Epithelial cell of proximal tubule (primary cell): Measurements from ENCODE around the gene RHOH. TPM values are rescaled to one million over a fixed set of nuclear protein-coding genes. Genes with fewer than 3 reads are reported as not detected.

Experiments used
- DNase-seq: peaks from one replicate; pipeline ENCODE4 v3.0.0-alpha.2; 2011; ENCODE audit warnings: low read depth
- H3K4me3 ChIP-seq: 2 replicates; pipeline ENCODE4 v1.5.1; 2011; ENCODE audit warnings: low read depth, mild to moderate bottlenecking, low read length
- CTCF ChIP-seq: conservative IDR thresholded peaks from 2 replicates; pipeline ENCODE4 v1.5.1; 2012; ENCODE audit warnings: low read depth, mild to moderate bottlenecking, low read length
- total RNA-seq: library from RNA; depleted of rRNA; stranded (reverse); fragments of >200 nt; gene quantifications from 2 replicates; pipeline ENCODE4 v1.2.3, GENCODE V29; 2015

Gene RHOH
- total RNA-seq, 1 donor from 2014 or later: not detected

DNA sequence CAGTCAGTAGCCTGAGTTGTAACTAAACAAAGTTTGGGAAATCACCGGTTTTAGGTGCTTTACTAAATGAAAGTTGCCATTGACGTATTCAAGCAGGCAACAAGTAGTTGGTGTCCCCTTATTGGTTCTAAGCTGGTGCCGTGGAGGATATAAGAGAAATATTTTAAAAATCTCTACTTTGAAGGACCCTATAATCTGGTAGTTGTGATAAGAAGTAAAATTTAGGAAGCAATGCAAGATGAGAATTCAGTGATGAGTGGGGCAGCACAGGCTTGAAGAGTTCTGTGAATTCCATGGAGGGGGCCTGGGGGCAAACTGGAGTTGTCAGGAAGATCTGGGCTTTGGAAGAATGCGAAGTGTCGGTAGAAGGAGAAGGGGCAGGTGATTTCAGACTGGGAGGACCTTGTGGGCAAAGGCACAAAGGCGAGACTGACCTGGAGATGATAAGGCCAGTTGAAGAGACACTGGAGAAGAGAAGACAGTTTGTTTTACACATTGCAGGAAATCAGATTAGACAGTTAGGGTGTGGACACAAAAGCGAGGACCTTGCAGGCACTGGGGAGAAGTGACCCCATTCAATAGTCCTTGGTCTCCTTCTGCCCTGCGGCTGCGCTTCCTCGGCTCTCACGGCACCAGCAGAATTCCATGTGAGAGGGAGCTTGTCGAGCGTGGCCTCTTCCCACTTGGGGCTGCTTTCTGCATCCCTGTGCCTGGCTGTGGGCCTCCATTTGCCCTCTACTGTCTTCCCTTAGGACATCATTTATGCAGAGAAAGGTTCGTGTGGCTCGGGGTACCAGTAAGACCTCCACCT, 1.3 kb downstream of the RHOH start:
- no peak for DNase-seq
- TF ChIP-seq CTCF: no peak
- H3K4me3 ChIP-seq: no peak overlapping the region

DNA sequence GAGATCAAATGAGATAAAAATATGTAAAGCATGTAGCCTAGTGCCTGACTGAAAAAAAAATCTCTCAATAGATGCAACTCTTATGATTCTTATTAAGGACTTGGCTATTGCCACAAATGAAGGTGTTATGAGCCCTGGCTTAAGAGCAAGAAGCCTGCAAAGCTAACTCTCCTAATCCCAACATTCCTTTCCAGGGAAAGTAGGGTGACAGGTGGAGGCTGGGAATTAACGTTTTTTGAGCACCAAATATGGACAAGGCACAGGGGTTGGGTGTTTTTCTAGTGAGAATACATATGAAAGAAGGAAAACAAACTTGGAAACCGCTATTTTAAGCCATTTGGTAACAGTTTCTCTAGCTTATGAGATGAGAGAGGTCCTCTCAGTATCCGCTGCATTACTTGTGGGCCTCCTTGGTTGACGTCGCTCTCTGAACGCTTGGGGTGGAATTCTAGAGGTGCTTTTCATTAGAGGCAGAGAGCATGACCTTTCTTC, 2.4 kb downstream of the RHOH start:
- H3K4me3 ChIP-seq: no peak overlapping the region
- no peak for TF ChIP-seq CTCF
- no peak for DNase-seq

DNA sequence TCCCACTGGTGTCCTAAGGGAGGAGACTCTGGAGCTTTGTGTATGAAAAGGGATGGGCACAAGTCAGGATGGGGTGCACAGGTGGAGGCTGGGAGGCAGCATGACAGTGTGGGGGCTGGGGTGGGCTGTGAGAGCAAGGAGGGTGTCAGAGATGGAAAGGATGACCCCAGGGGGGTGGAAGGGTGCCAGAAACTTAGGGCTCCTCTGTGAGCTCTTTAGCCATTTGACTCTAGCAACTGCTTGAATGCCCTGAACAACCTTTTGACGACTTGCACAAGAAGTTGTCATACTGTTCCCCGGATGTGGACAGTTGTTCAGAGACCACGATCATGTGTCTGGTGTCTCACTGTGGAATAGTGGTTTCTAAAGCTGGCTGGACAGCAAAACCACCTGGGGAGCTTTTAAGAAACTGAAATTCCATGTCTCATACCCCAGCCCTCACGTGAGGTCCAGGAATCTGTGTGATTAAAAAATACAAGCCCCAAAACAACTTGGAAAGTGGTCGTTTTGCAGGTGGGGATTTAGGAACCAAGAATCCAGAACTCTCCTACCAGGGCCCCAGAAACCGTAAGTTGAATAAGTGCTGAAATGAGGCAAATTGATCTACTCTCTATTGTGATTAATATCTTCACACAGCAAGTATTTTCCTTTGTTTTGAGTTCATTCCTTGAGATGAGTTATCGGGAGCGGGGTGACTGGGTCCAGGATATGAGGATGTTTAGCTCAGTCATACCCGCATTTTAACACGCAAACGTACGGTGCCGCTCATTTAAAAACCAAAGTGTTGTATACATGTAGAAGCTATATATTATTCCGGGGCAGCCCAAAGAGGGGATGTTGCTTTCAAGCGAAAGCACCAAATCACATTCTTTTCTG, 3.4 kb downstream of the RHOH start:
- TF ChIP-seq CTCF: no peak
- no peak overlapping the region for H3K4me3 ChIP-seq
- no peak for DNase-seq

- no peak for DNase-seq
- TF ChIP-seq CTCF: no peak
- no peak overlapping the region for H3K4me3 ChIP-seq
Observed at GRCh38 chr4:40200875-40201801, 4.3 kb downstream of the RHOH start.

DNA sequence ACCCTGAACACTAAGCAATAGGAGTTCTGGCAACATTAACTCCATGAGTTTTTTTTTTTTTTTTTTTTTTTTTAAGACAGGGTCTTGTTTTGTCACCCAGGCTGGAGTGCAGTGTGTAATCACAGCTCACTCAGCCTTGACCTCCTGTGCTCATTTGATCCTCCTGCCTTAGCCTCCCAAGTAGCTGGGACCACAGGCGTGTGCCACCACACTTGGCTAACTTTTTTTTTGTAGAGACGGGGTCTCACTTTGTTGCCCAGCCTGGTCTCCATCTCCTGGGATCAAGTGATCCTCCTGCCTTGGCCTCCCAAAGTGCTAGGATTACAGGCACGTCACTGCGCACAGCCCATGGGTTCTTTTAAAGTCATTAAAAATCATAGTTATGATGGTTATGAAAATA, 5.1 kb downstream of the RHOH start:
- no peak for DNase-seq
- no peak for TF ChIP-seq CTCF

GRCh38 chr4:40202474-40202873, 5.6 kb downstream of the RHOH start:
- no peak overlapping the region for H3K4me3 ChIP-seq
- TF ChIP-seq CTCF: no peak
- no peak for DNase-seq

More for the DNA sequence above, 5.1 kb downstream of the RHOH start:
- H3K4me3 ChIP-seq: no peak overlapping the region
